Measurements from ENCODE around the gene PHF12.

DNA sequence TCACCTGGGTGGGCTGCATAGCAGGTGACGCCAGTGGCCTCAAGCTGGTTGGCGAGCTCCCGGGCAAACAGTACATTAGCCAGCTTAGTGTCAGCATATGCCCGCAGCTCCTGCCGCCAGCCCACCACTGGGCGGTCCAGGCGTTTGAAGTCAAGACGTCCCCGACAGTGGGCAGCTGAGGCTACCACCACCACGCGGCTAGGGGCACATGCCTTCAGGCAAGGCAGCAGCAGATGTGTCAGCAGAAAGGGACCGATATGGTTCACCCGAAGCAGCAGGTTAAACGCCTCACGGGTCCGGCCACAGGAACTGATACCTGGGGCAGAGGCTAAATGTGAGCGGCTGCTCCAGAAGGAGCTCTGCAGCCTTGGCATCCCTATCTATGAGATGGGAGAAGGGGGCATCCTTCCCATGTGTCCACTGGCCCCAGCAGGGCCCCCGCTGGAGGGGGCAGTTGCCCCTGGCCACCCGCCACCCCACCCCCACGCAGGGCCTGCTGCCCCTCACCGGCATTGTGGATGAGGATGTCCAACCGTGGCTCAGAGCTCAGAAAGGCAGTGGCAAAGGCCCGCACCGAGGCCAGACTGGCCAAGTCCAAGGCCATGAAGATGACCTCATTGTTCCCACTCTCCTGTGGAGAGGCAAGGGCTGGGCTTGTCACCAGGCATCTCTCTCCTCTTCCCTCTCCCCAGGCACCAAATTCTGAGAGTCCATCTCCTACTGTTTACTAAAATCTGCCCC lies 50.2 kb downstream of the PHF12 start:
- TF ChIP-seq, protein P1, sequence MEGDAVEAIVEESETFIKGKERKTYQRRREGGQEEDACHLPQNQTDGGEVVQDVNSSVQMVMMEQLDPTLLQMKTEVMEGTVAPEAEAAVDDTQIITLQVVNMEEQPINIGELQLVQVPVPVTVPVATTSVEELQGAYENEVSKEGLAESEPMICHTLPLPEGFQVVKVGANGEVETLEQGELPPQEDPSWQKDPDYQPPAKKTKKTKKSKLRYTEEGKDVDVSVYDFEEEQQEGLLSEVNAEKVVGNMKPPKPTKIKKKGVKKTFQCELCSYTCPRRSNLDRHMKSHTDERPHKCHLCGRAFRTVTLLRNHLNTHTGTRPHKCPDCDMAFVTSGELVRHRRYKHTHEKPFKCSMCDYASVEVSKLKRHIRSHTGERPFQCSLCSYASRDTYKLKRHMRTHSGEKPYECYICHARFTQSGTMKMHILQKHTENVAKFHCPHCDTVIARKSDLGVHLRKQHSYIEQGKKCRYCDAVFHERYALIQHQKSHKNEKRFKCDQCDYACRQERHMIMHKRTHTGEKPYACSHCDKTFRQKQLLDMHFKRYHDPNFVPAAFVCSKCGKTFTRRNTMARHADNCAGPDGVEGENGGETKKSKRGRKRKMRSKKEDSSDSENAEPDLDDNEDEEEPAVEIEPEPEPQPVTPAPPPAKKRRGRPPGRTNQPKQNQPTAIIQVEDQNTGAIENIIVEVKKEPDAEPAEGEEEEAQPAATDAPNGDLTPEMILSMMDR (conservative IDR thresholded peaks at IDR 0.05; ENCODE audit: low read depth, low read length): no peak
- TF ChIP-seq MAFK (IDR thresholded peaks at IDR 0.05; ENCODE audit: low read depth, low read length): no peak
- TF ChIP-seq CEBPB (IDR thresholded peaks at IDR 0.05; ENCODE audit: low read depth, low read length): no peak
- TF ChIP-seq POLR2A (IDR thresholded peaks at IDR 0.05; ENCODE audit: low read depth, low read length): no peak
- TF ChIP-seq, protein P2, sequence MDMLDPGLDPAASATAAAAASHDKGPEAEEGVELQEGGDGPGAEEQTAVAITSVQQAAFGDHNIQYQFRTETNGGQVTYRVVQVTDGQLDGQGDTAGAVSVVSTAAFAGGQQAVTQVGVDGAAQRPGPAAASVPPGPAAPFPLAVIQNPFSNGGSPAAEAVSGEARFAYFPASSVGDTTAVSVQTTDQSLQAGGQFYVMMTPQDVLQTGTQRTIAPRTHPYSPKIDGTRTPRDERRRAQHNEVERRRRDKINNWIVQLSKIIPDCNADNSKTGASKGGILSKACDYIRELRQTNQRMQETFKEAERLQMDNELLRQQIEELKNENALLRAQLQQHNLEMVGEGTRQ (IDR thresholded peaks at IDR 0.05; ENCODE audit: low read depth, low read length): no peak
- TF ChIP-seq, protein P3, sequence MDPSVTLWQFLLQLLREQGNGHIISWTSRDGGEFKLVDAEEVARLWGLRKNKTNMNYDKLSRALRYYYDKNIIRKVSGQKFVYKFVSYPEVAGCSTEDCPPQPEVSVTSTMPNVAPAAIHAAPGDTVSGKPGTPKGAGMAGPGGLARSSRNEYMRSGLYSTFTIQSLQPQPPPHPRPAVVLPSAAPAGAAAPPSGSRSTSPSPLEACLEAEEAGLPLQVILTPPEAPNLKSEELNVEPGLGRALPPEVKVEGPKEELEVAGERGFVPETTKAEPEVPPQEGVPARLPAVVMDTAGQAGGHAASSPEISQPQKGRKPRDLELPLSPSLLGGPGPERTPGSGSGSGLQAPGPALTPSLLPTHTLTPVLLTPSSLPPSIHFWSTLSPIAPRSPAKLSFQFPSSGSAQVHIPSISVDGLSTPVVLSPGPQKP (IDR thresholded peaks at IDR 0.05; ENCODE audit: borderline replicate concordance, low read depth, low read length): no peak
- no peak for TF ChIP-seq SMC3 (IDR thresholded peaks at IDR 0.05; ENCODE audit: low read depth, low read length)
- TF ChIP-seq RAD21 (IDR thresholded peaks at IDR 0.05; ENCODE audit: low read length): no peak
- TF ChIP-seq BHLHE40 (IDR thresholded peaks at IDR 0.05; ENCODE audit: low read depth, low read length): no peak
- TF ChIP-seq CHD1 (IDR thresholded peaks at IDR 0.05; ENCODE audit: low read depth, low read length): no peak
- TF ChIP-seq FOS (IDR thresholded peaks at IDR 0.05; ENCODE audit: low read depth, low read length): no peak
